ENCODE data around the gene FXYD6. TPM values are rescaled to one million over a fixed set of nuclear protein-coding genes. Genes with fewer than 3 reads are reported as not detected.

Gene FXYD6
- total RNA-seq, 2 experiments from 2014 or later = not detected

DNA sequence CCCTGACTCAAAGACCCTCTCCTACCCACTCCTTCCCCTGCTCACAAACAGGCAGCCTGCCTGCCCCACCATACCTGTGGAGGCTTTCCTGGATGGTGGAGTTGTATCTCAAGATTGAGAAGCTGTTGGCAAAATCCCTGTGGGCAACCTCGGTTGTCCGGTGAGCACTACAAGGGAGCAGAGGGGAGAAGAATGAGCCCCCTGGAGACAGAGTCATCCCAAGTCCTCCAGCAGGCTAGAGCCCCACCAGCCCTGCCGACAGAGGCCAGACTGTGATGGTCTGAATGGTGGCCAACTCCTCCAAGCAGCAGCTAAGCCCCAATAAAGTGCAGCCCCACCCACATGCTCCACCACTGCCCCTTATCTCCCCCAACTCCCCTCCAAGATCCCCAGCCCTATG lies 35.2 kb upstream of the FXYD6 start:
- peaks cover 17% of the 10 kb centered on the region for H3K4me1 Mint-ChIP-seq (ENCODE audit: low read depth)
- ChIA-PET POLR2A (interaction anchor here (1.4 kb wide), 1 partner anchor 20 kb away, joined by 3 read pairs; no protein-coding TSS in a partner anchor), CTCF (interaction anchor here (0.8 kb wide), 1 partner anchor 104 kb away, joined by 3 read pairs; no protein-coding TSS in a partner anchor)
- H3K36me3 Mint-ChIP-seq (ENCODE audit: low read depth) = no peaks in the 10 kb centered on the region
- no peak overlapping the region for H3K27ac Mint-ChIP-seq
- intact Hi-C loops (cut with micrococcal nuclease) = no loop called here
- H3K9me3 Mint-ChIP-seq = no peaks in the 10 kb centered on the region
- ATAC-seq = no peak
- H3K4me3 Mint-ChIP-seq = no peak overlapping the region
- TF ChIP-seq, protein P1, sequence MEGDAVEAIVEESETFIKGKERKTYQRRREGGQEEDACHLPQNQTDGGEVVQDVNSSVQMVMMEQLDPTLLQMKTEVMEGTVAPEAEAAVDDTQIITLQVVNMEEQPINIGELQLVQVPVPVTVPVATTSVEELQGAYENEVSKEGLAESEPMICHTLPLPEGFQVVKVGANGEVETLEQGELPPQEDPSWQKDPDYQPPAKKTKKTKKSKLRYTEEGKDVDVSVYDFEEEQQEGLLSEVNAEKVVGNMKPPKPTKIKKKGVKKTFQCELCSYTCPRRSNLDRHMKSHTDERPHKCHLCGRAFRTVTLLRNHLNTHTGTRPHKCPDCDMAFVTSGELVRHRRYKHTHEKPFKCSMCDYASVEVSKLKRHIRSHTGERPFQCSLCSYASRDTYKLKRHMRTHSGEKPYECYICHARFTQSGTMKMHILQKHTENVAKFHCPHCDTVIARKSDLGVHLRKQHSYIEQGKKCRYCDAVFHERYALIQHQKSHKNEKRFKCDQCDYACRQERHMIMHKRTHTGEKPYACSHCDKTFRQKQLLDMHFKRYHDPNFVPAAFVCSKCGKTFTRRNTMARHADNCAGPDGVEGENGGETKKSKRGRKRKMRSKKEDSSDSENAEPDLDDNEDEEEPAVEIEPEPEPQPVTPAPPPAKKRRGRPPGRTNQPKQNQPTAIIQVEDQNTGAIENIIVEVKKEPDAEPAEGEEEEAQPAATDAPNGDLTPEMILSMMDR (IDR thresholded peaks at IDR 0.05) = no peak
- no peak for DNase-seq
- no peaks in the 10 kb centered on the region for H3K27me3 Mint-ChIP-seq

DNA sequence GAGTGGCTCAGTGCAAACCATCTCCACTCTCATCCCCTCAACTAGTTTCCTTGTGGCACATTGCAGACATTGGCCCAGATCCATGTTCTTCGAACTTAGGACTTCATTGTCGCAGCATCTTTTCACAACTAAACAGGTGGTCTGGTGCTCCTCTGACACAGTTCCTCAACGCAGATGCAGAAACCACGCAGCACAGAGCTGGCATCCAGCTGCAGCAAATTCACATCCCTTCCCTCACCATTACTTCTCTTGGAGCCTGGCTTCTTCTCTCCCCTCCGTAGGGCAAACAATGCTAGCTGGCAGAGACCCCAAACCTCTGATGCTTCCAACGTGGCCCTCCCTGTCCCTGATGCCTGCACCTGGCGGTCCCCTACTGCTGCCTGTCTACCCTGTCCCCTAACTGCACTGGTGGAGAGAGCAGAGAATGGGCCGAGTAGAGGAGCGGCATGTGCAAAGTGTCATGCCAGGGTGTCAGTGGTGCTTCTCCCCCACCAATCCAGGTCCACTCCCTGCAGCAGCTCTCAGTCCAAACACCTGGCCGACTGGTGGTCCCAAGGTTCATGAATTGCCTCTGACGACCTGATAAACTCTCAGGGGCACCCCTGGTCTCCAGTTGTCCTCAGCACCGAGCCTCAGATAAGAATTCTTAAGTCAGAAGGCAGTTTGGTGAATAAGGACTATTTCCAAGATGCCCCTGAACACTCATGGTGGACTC lies 34.6 kb upstream of the FXYD6 start:
- intact Hi-C loops (cut with micrococcal nuclease) = no loop called here
- H3K27me3 Mint-ChIP-seq = no peaks in the 10 kb centered on the region
- H3K4me1 Mint-ChIP-seq (ENCODE audit: low read depth) = peaks cover 17% of the 10 kb centered on the region
- no peaks in the 10 kb centered on the region for H3K36me3 Mint-ChIP-seq (ENCODE audit: low read depth)
- TF ChIP-seq, protein P1 (IDR thresholded peaks at IDR 0.05) = no peak
- ChIA-PET POLR2A (interaction anchor here (0.8 to 1.4 kb wide), 2 partner anchors 8 to 21 kb away, joined by 3 read pairs; no protein-coding TSS in a partner anchor), CTCF (interaction anchor here (1.4 to 1.5 kb wide), 2 partner anchors 67 to 142 kb away, joined by 4 to 6 read pairs; no protein-coding TSS in a partner anchor)
- no peak overlapping the region for H3K4me3 Mint-ChIP-seq
- DNase-seq = no peak
- H3K27ac Mint-ChIP-seq = no peak overlapping the region
- ATAC-seq = no peak
- H3K9me3 Mint-ChIP-seq = no peaks in the 10 kb centered on the region

DNA sequence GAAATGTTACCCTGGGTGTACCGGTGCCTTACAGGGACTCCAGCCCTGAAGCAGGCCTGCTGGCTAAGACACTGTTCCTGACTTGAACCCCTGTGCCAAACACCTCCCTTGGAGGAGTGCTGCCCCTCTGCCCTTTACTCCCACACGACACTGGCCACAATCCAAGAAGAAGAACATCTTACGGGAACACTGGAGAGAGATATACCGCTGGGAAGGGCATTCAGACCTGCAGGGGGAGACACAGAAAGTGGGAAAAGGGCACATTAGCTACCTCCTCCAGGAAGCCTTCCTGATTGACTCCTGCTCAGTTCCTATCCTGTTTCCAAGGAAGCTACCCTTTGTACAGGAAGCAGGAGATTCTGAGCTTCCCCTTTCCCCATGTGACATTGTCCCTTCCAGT lies 34.1 kb upstream of the FXYD6 start:
- no peaks in the 10 kb centered on the region for H3K9me3 Mint-ChIP-seq

DNA sequence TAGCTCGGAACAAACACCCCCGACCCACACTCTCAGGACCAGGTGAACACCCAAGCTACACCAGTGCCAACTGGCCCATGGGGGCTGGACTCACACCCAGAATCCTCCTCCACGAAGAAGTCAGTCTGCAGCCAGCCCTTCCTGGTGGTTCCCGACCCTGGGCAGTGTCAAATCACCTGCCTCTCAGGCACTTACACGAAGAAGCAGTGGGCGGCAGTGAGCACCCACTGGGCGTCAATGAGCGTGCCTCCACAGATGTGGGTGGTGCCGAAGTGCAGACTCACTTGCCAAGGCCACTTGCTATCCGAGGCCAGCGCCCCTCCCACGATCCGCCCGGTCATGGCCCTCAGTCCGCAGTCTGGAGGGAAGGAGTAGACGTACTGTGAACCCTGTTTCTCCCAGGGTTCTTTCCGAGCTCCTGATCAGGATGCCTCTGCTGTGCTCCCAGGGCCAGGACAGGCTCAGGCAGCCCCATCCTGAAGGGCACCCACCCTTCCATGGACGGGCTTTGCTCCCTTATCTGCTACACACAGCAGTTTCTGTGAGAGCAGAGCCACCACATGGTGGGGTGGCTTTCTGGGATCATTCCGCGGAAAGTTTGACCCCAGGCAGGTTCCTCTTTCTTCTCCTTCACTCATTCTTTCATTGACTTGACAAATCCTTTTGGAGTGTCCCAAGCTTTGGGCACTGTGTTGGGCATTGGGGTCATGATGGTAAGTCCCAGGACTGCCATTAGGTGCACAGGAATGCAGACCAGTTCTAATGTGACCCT lies 33.3 kb upstream of the FXYD6 start:
- Mint-ChIP-seq H3K36me3 (ENCODE audit: low read depth) (no peaks in the 10 kb centered on the region), H3K9me3 (no peaks in the 10 kb centered on the region), H3K4me1 (ENCODE audit: low read depth) (peaks cover 17% of the 10 kb centered on the region), H3K27me3 (no peaks in the 10 kb centered on the region), H3K4me3 (no peak overlapping the region), H3K27ac (no peak overlapping the region)
- ChIA-PET CTCF (interaction anchor here (1.4 to 3.8 kb wide), 5 partner anchors 10 to 144 kb away, joined by 4 to 21 read pairs (median 6); no protein-coding TSS in a partner anchor), POLR2A (no interaction called here)
- ATAC-seq = no peak
- intact Hi-C loops (cut with micrococcal nuclease) = no loop called here
- TF ChIP-seq, protein P1 (IDR thresholded peaks at IDR 0.05) = no peak
- no peak for DNase-seq

More for the DNA sequence above, 34.1 kb upstream of the FXYD6 start:
- CTCF ChIA-PET = interaction anchor here (1.4 to 3.8 kb wide), 4 partner anchors 9 to 143 kb away, joined by 4 to 21 read pairs (median 6); no protein-coding TSS in a partner anchor
- TF ChIP-seq, protein P1 (IDR thresholded peaks at IDR 0.05) = no peak
- Mint-ChIP-seq H3K27ac (no peak overlapping the region), H3K4me3 (no peak overlapping the region), H3K27me3 (no peaks in the 10 kb centered on the region), H3K4me1 (ENCODE audit: low read depth) (peaks cover 17% of the 10 kb centered on the region), H3K36me3 (ENCODE audit: low read depth) (no peaks in the 10 kb centered on the region)
- POLR2A ChIA-PET = interaction anchor here (0.8 kb wide), 1 partner anchor 9 kb away, joined by 3 read pairs; no protein-coding TSS in a partner anchor
- intact Hi-C loops (cut with micrococcal nuclease) = no loop called here
- no peak for DNase-seq
- ATAC-seq = no peak

Measured in activated CD8-positive, alpha-beta T cell treated with anti-CD3 and anti-CD28 coated beads for 36 hours (primary cell).